Smooth muscle cell (in vitro differentiated cells): ENCODE results near the gene ENTPD7. TPM values are rescaled to one million over a fixed set of nuclear protein-coding genes. Genes with fewer than 3 reads are reported as not detected.

Source experiments
- DNase-seq: peaks from one replicate; lab custom pipeline; 2025; ENCODE audit not compliant: unreplicated experiment; lab: John Stamatoyannopoulos, UW
- H2AFZ ChIP-seq: fragments of 200-600 bp; sonication (generic); 2 replicates; pipeline ENCODE4 v1.6.0; 2016; ENCODE audit warnings: antibody characterized with exemption, low read depth, mild to moderate bottlenecking
- H3F3A ChIP-seq: fragments of 200-600 bp; sonication (generic); 2 replicates; pipeline ENCODE4 v1.6.0; 2017; ENCODE audit warnings: antibody characterized with exemption, low read depth
- H3K27ac ChIP-seq: fragments of 200-600 bp; sonication (generic); 2 replicates; pipeline ENCODE4 v1.5.1; 2016; ENCODE audit warnings: low read depth, mild to moderate bottlenecking
- H3K27me3 ChIP-seq: fragments of 200-600 bp; sonication (generic); 2 replicates; pipeline ENCODE4 v1.6.1; 2016; ENCODE audit warnings: low read depth, mild to moderate bottlenecking
- H3K36me3 ChIP-seq: fragments of 200-600 bp; sonication (generic); 2 replicates; pipeline ENCODE4 v1.5.1; 2016; ENCODE audit warnings: low read depth
- H3K4me1 ChIP-seq: fragments of 200-600 bp; sonication (generic); 2 replicates; pipeline ENCODE4 v1.5.1; 2016; ENCODE audit warnings: low read depth
- H3K4me2 ChIP-seq: fragments of 200-600 bp; sonication (generic); 2 replicates; pipeline ENCODE4 v1.6.0; 2016; ENCODE audit warnings: mild to moderate bottlenecking
- H3K4me3 ChIP-seq: fragments of 200-600 bp; sonication (generic); 2 replicates; pipeline ENCODE4 v1.5.1; 2016; ENCODE audit warnings: mild to moderate bottlenecking
- H3K79me2 ChIP-seq: fragments of 200-600 bp; sonication (generic); 2 replicates; pipeline ENCODE4 v1.6.0; 2016; ENCODE audit warnings: low read depth, mild to moderate bottlenecking
- H3K9ac ChIP-seq: fragments of 200-600 bp; sonication (generic); 2 replicates; pipeline ENCODE4 v1.6.0; 2016; ENCODE audit warnings: low read depth
- H3K9me3 ChIP-seq: fragments of 200-600 bp; sonication (generic); replicated peaks from 2 replicates; pipeline ENCODE4 v1.5.1; 2016; ENCODE audit warnings: low read depth
- H4K20me1 ChIP-seq: fragments of 200-600 bp; sonication (generic); 2 replicates; pipeline ENCODE4 v1.6.0; 2016; ENCODE audit warnings: low read depth
- CTCF ChIP-seq: fragments of 200-600 bp; sonication (generic); IDR thresholded peaks from 2 replicates; pipeline ENCODE4 v1.5.1; 2017; ENCODE audit warnings: borderline replicate concordance, mild to moderate bottlenecking, antibody characterized with exemption; ENCODE audit not compliant: insufficient read depth, poor library complexity, severe bottlenecking
- WGBS: methylation state at CpG from one replicate; pipeline ENCODE4 v1.1.7; 2016; ENCODE audit warnings: low lambda C conversion rate; 5-methylcytosine and 5-hydroxymethylcytosine counted together
- polyA plus RNA-seq: library from polyadenylated mRNA; unstranded; fragments of >200 nt; fragmentation: Nextera tagmentation; extraction: Ambion mirVana; gene quantifications from 2 replicates; pipeline ENCODE4 v1.2.1, GENCODE V29; 2016
- total RNA-seq: library from RNA; depleted of rRNA; stranded (reverse); fragments of >200 nt; gene quantifications from 2 replicates; pipeline ENCODE4 v1.2.3, GENCODE V29; 2014

Gene ENTPD7
- total and polyA plus RNA-seq, 2 experiments from 2014 or later = 7.5 to 39.9 TPM

- Histone ChIP-seq H3K27ac (peak overlapping the region; percentile 91), H4K20me1 (peaks cover 21% of the 10 kb centered on the region), H3K79me2 (peaks cover 49% of the 10 kb centered on the region), H3K4me3 (peak overlapping the region; percentile 76), H3K9ac (peak overlapping the region; percentile 99), H3K4me1 (peaks cover 14% of the 10 kb centered on the region), H3K9me3 (no peaks in the 10 kb centered on the region), H3F3A (peaks cover 3% of the 10 kb centered on the region), H3K36me3 (no peaks in the 10 kb centered on the region), H3K4me2 (peak overlapping the region; percentile 94), H3K27me3 (no peaks in the 10 kb centered on the region), H2AFZ (peak overlapping the region; percentile 93)
- no peak for DNase-seq
- WGBS = 20% methylated on average over 10 of the region's 10 CpGs
- no peak for TF ChIP-seq CTCF
Observed at GRCh38 chr10:99659868-99660366, 608 bp downstream of the ENTPD7 start.

GRCh38 chr10:99660662-99661376 lies 1.5 kb downstream of the ENTPD7 start:
- Histone ChIP-seq H4K20me1 (peaks cover 30% of the 10 kb centered on the region), H3K9ac (peak overlapping the region; percentile 99), H3K4me1 (peaks cover 14% of the 10 kb centered on the region), H3K4me3 (peak overlapping the region; percentile 76), H3K9me3 (no peaks in the 10 kb centered on the region), H3K27ac (peak overlapping the region; percentile 91), H3K4me2 (peak overlapping the region; percentile 94), H3K36me3 (no peaks in the 10 kb centered on the region), H3F3A (peaks cover 5% of the 10 kb centered on the region), H3K27me3 (no peaks in the 10 kb centered on the region), H2AFZ (no peak overlapping the region), H3K79me2 (peaks cover 49% of the 10 kb centered on the region)
- no peak for TF ChIP-seq CTCF
- DNase-seq = no peak
- 95% methylated on average over 6 of the region's 6 CpGs for WGBS

- WGBS = 48% methylated on average over 6 of the region's 6 CpGs
- H3K79me2 ChIP-seq = peaks cover 49% of the 10 kb centered on the region
- H3K27ac ChIP-seq = peak overlapping the region; percentile 91
- H3K36me3 ChIP-seq = no peaks in the 10 kb centered on the region
- H2AFZ ChIP-seq = no peak overlapping the region
- H4K20me1 ChIP-seq = peaks cover 36% of the 10 kb centered on the region
- H3K9ac ChIP-seq = peak overlapping the region; percentile 99
- no peaks in the 10 kb centered on the region for H3K27me3 ChIP-seq
- H3K4me1 ChIP-seq = peaks cover 14% of the 10 kb centered on the region
- peak overlapping the region; percentile 94 for H3K4me2 ChIP-seq
- H3K9me3 ChIP-seq = no peaks in the 10 kb centered on the region
- H3F3A ChIP-seq = peaks cover 11% of the 10 kb centered on the region
- DNase-seq = no peak
- peak overlapping the region; percentile 76 for H3K4me3 ChIP-seq
- no peak for TF ChIP-seq CTCF
Observed at GRCh38 chr10:99661377-99661763, 2.1 kb downstream of the ENTPD7 start.
